A549 (cell line): Measurements from ENCODE around the gene ABHD11. TPM values are rescaled to one million over a fixed set of nuclear protein-coding genes. Genes with fewer than 3 reads are reported as not detected.
A peak's percentile ranks its signal among the peaks of the same experiment; 100 is the strongest.

Experiments used
- ATAC-seq, 2 experiments: fragments of 200-7000 bp in 1 of 2; fragments of >200 bp in 1 of 2; cut with Nextera tagmentation in 1 of 2; cut with Tn5 transposase in 1 of 2; 3 replicates each; pipeline versions ENCODE4 v1.8.0 to v1.9.1; 2018 to 2020; ENCODE audit warnings: mild to moderate bottlenecking in 1 of 2, moderate library complexity in 1 of 2
- CTCF ChIA-PET: fragments of 300-600 bp; sonication (Branson Sonifier 250); formaldehyde crosslinking; extraction: SDS; loops from one replicate; lab custom pipeline; 2021; ENCODE audit warnings: antibody characterized with exemption, inconsistent platforms; lab: Yijun Ruan, JAX
- POLR2A ChIA-PET: fragments of 350-600 bp; formaldehyde crosslinking; extraction: SDS; loops from one replicate; lab custom pipeline; 2021; ENCODE audit warnings: antibody characterized with exemption, inconsistent platforms; lab: Yijun Ruan, JAX
- DNase-seq, 2 experiments: peaks; one replicate each; pipeline versions ENCODE4 v3.0.0 to v3.0.0-alpha.2; 2011 to 2016; ENCODE audit warnings: low read depth in 1 of 2, low spot score in 1 of 2
- FAIRE-seq: peaks from 2 replicates; lab custom pipeline; 2011; peaks lifted over from hg19 to GRCh38; lab: Jason Lieb, UNC
- H3K27ac ChIP-seq, 2 experiments: fragments of >200 bp; sonication (Bioruptor Twin); formaldehyde crosslinking; 3 replicates each; pipeline ENCODE4 v1.5.1; 2016 to 2017
- H3K4me1 ChIP-seq: fragments of >200 bp; sonication (Bioruptor Twin); formaldehyde crosslinking; 3 replicates; pipeline ENCODE4 v1.6.1; 2016
- H3K4me2 ChIP-seq: fragments of >200 bp; sonication (Bioruptor Twin); formaldehyde crosslinking; 3 replicates; pipeline ENCODE4 v1.6.1; 2016
- H3K4me3 ChIP-seq: fragments of >200 bp; sonication (Bioruptor Twin); formaldehyde crosslinking; 3 replicates; pipeline ENCODE4 v1.5.1; 2016
- H3K9me3 ChIP-seq: fragments of >200 bp; sonication (Bioruptor Twin); formaldehyde crosslinking; 3 replicates; pipeline ENCODE4 v1.6.1; 2016
- BHLHE40 ChIP-seq: IDR thresholded peaks from 2 replicates; pipeline ENCODE4 v1.6.1; 2012; ENCODE audit warnings: low read depth, low read length, inconsistent platforms
- CEBPB ChIP-seq, 2 experiments: fragments of >200 bp in 1 of 2; sonication (Bioruptor Twin) in 1 of 2; formaldehyde crosslinking in 1 of 2; IDR thresholded peaks; 2 replicates each; pipeline ENCODE4 v1.6.1; 2012 to 2016
- EHMT2 ChIP-seq: fragments of 200-600 bp; sonication (generic); IDR thresholded peaks from 2 replicates; pipeline ENCODE4 v1.6.1; 2016; ENCODE audit warnings: antibody characterized with exemption, low read depth, mild to moderate bottlenecking, moderate library complexity
- EP300 ChIP-seq, 2 experiments: fragments of >200 bp; sonication (Bioruptor Twin); formaldehyde crosslinking; IDR thresholded peaks; 2 replicates in 1 of 2; 3 replicates in 1 of 2; pipeline ENCODE4 v1.6.1; 2016 to 2017
- FOSL2 ChIP-seq, 2 experiments: fragments of 450-650 bp in 1 of 2; fragments of >200 bp in 1 of 2; sonication (Bioruptor Twin) in 1 of 2; formaldehyde crosslinking; IDR thresholded peaks; 2 replicates each; pipeline versions ENCODE4 v1.5.0 to v1.6.1; 2016 to 2020; ENCODE audit warnings: mild to moderate bottlenecking in 1 of 2, moderate library complexity in 1 of 2
- FOXS1 ChIP-seq: fragments of 250-450 bp; sonication (Bioruptor Pico); IDR thresholded peaks from 2 replicates; pipeline ENCODE4 v1.5.0; 2020; ENCODE audit warnings: mild to moderate bottlenecking, moderate library complexity
- GATA3 ChIP-seq: IDR thresholded peaks from 2 replicates; pipeline ENCODE4 v1.6.1; 2012; ENCODE audit warnings: borderline replicate concordance
- HEYL ChIP-seq: fragments of 250-450 bp; sonication (Bioruptor Pico); IDR thresholded peaks from 2 replicates; pipeline ENCODE4 v1.8.0; 2021; ENCODE audit warnings: mild to moderate bottlenecking, moderate library complexity
- JUN ChIP-seq, 2 experiments: fragments of >200 bp; sonication (Bioruptor Twin); formaldehyde crosslinking; IDR thresholded peaks; 2 replicates in 1 of 2; 3 replicates in 1 of 2; pipeline ENCODE4 v1.6.1; 2016 to 2017
- JUNB ChIP-seq: fragments of >200 bp; sonication (Bioruptor Twin); formaldehyde crosslinking; IDR thresholded peaks from 2 replicates; pipeline ENCODE4 v1.6.1; 2016
- MYC ChIP-seq: IDR thresholded peaks from 2 replicates; pipeline ENCODE4 v1.6.1; 2012; ENCODE audit warnings: mild to moderate bottlenecking, inconsistent platforms, low read length, improper control_type of control experiment, borderline replicate concordance
- NFE2L2 ChIP-seq: fragments of 150-350 bp; conservative IDR thresholded peaks from 2 replicates; pipeline ENCODE4 v1.6.1; 2014; ENCODE audit warnings: low read length
- RAD21 ChIP-seq, 2 experiments: fragments of >200 bp in 1 of 2; sonication (Bioruptor Twin) in 1 of 2; formaldehyde crosslinking in 1 of 2; IDR thresholded peaks in 1 of 2; conservative IDR thresholded peaks in 1 of 2; 2 replicates in 1 of 2; 3 replicates in 1 of 2; pipeline ENCODE4 v1.6.1; 2012 to 2018; ENCODE audit warnings: inconsistent platforms in 1 of 2
- RARB ChIP-seq: fragments of 250-450 bp; sonication (Bioruptor Pico); IDR thresholded peaks from 2 replicates; pipeline ENCODE4 v1.8.0; 2021; ENCODE audit warnings: mild to moderate bottlenecking, moderate library complexity
- SMC3 ChIP-seq: fragments of >200 bp; sonication (Bioruptor Twin); formaldehyde crosslinking; IDR thresholded peaks from 3 replicates; pipeline ENCODE4 v1.6.1; 2018; ENCODE audit warnings: inconsistent platforms
- SREBF2 ChIP-seq: fragments of 450-650 bp; IDR thresholded peaks from 2 replicates; pipeline ENCODE4 v1.6.1; 2014; ENCODE audit warnings: mild to moderate bottlenecking, moderate library complexity
- ZSCAN20 ChIP-seq: fragments of 250-450 bp; sonication (Bioruptor Pico); IDR thresholded peaks from 2 replicates; pipeline ENCODE4 v1.8.0; 2022; ENCODE audit warnings: mild to moderate bottlenecking, moderate library complexity
- WGBS: methylation state at CpG from one replicate; pipeline ENCODE4 v1.1.6; 2017; ENCODE audit errors: missing lambda C conversion rate; 5-methylcytosine and 5-hydroxymethylcytosine counted together
- polyA plus RNA-seq, 4 experiments: library from polyadenylated mRNA; depleted of rRNA in 3 of 4; stranded (reverse); fragments of >200 nt; fragmentation: RNase III in 1 of 4; extraction: RNeasy Plus Mini Kit Qiagen cat#74134 plus additional on column Dnase treatment in 1 of 4; gene quantifications; 2 replicates in 3 of 4; 3 replicates in 1 of 4; pipeline ENCODE4 v1.2.3, GENCODE V29; 2011 to 2017
- TF ChIP-seq, protein P1 (sequence below): fragments of >200 bp; sonication (Bioruptor Twin); formaldehyde crosslinking; IDR thresholded peaks from 3 replicates; pipeline ENCODE4 v1.6.1; 2016
- TF ChIP-seq, protein P2 (sequence below): IDR thresholded peaks from 2 replicates; pipeline ENCODE4 v1.6.1; 2012
- TF ChIP-seq, protein P3 (sequence below): fragments of 200-600 bp; sonication (generic); IDR thresholded peaks from 2 replicates; pipeline ENCODE4 v1.6.1; 2016; ENCODE audit warnings: antibody characterized with exemption, mild to moderate bottlenecking, moderate library complexity
- TF ChIP-seq, protein P4 (sequence below): fragments of >200 bp; sonication (Bioruptor Twin); formaldehyde crosslinking; IDR thresholded peaks from 3 replicates; pipeline ENCODE4 v1.5.1; 2016
- TF ChIP-seq, protein P5 (sequence below): fragments of 250-450 bp; sonication (Bioruptor Pico); IDR thresholded peaks from 2 replicates; pipeline ENCODE4 v1.5.0; 2021; ENCODE audit warnings: mild to moderate bottlenecking, moderate library complexity, borderline replicate concordance
- TF ChIP-seq, protein P6 (sequence below): IDR thresholded peaks from 2 replicates; pipeline ENCODE4 v1.6.1; 2012; ENCODE audit warnings: low read depth, borderline replicate concordance
- TF ChIP-seq, protein P7 (sequence below): fragments of >200 bp; sonication (Bioruptor Twin); formaldehyde crosslinking; IDR thresholded peaks from 2 replicates; pipeline ENCODE4 v1.6.1; 2016
- TF ChIP-seq, protein P8 (sequence below): IDR thresholded peaks from 2 replicates; pipeline ENCODE4 v1.6.1; 2012
- TF ChIP-seq, protein P9 (sequence below): fragments of 150-350 bp; IDR thresholded peaks from 2 replicates; pipeline ENCODE4 v1.6.1; 2014; ENCODE audit warnings: low read depth, mild to moderate bottlenecking, low read length

Gene ABHD11
- polyA plus RNA-seq, 2 of the 4 experiments (the other 2 are of a cell fraction) = 8.1 to 15.1 TPM

DNA sequence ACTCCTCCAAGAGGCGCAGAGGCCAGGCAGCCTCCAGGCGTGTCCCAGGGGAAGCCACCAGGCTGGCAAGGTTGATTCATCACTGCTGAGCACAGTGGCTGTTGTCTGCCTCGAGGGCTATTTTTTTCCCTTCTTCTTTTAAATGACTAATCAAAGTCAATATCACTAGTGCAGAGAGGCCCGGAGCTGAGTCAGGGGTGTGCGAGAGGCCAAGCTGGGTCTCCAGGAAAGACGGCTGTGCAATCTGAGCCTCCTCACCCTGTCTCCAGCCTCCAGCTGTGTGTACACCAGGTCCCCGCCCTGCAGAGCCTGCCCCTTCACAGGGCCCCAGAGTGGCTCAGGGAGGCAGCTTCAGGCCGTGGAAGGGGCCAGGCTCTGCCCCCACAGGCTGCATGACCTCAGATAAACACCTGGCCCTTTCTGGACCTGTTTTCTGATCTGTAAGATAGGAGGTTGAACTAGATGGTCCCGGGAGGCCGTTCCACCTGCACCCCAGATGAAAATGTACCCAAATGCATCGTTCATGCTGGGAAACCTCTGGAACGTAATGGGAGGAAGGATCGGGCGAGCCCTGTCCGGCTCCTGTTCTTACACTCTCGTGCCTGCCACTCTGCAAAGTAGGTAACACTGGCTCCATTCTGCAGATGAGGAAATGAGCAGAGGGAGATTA lies 22.8 kb downstream of the ABHD11 start:
- WGBS = 6% methylated on average over 16 of the region's 16 CpGs
- Histone ChIP-seq H3K4me3 (peak overlapping the region; percentile 100), H3K4me1 (peaks cover 78% of the 10 kb centered on the region), H3K9me3 (no peaks in the 10 kb centered on the region), H3K27ac (peak overlapping the region; percentile 99 to 100), H3K4me2 (peak overlapping the region; percentile 100)
- FAIRE-seq = peak; percentile 78
- peak; percentile 84 to 91 for ATAC-seq
- DNase-seq = peak; percentile 98 to 99
- ChIA-PET CTCF (interaction anchor here (0.6 to 8.4 kb wide), 8 partner anchors 9 to 686 kb away, joined by 3 to 105 read pairs (median 27); no protein-coding TSS in a partner anchor), POLR2A (interaction anchor here (0.6 to 4.9 kb wide), 5 partner anchors 10 to 91 kb away, joined by 3 to 135 read pairs (median 3); partner anchors contain the start of gene MLXIPL)
- TF ChIP-seq SREBF2 (no peak), EHMT2 (no peak), SMC3 (peak; percentile 16; the same call in 1 of the 3 replicates), GATA3 (peak; percentile 95), FOXS1 (CRISPR knock-in tag) (no peak), RARB (peak; percentile 83), JUNB (peak; percentile 99), MYC (peak; percentile 80), EP300 (IDR thresholded peaks at IDR 0.05) (peak; percentile 91 to 92), FOSL2 (IDR thresholded peaks at IDR 0.05) (peak; percentile 99), FOSL2 (CRISPR knock-in tag; IDR thresholded peaks at IDR 0.05) (peak; percentile 100), RAD21 (conservative IDR thresholded peaks at IDR 0.05 in 1 of 2, IDR thresholded peaks at IDR 0.05 in 1 of 2) (peak; percentile 36 to 39; a peak in 4 of 5 replicates), ZSCAN20 (CRISPR knock-in tag) (no peak), CEBPB (IDR thresholded peaks at IDR 0.05) (peak; percentile 41 to 86; a peak in 3 of 4 replicates), HEYL (CRISPR knock-in tag) (no peak), NFE2L2 (peak; percentile 58), BHLHE40 (no peak; the same call in 1 of the 2 replicates), JUN (IDR thresholded peaks at IDR 0.05) (peak; percentile 90 to 97; a peak in 4 of 5 replicates)
- TF ChIP-seq, protein P1, sequence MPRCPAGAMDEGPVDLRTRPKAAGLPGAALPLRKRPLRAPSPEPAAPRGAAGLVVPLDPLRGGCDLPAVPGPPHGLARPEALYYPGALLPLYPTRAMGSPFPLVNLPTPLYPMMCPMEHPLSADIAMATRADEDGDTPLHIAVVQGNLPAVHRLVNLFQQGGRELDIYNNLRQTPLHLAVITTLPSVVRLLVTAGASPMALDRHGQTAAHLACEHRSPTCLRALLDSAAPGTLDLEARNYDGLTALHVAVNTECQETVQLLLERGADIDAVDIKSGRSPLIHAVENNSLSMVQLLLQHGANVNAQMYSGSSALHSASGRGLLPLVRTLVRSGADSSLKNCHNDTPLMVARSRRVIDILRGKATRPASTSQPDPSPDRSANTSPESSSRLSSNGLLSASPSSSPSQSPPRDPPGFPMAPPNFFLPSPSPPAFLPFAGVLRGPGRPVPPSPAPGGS = peak; percentile 90
- TF ChIP-seq, protein P2, sequence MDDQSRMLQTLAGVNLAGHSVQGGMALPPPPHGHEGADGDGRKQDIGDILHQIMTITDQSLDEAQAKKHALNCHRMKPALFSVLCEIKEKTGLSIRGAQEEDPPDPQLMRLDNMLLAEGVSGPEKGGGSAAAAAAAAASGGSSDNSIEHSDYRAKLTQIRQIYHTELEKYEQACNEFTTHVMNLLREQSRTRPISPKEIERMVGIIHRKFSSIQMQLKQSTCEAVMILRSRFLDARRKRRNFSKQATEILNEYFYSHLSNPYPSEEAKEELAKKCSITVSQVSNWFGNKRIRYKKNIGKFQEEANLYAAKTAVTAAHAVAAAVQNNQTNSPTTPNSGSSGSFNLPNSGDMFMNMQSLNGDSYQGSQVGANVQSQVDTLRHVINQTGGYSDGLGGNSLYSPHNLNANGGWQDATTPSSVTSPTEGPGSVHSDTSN = peak; percentile 92
- TF ChIP-seq, protein P3, sequence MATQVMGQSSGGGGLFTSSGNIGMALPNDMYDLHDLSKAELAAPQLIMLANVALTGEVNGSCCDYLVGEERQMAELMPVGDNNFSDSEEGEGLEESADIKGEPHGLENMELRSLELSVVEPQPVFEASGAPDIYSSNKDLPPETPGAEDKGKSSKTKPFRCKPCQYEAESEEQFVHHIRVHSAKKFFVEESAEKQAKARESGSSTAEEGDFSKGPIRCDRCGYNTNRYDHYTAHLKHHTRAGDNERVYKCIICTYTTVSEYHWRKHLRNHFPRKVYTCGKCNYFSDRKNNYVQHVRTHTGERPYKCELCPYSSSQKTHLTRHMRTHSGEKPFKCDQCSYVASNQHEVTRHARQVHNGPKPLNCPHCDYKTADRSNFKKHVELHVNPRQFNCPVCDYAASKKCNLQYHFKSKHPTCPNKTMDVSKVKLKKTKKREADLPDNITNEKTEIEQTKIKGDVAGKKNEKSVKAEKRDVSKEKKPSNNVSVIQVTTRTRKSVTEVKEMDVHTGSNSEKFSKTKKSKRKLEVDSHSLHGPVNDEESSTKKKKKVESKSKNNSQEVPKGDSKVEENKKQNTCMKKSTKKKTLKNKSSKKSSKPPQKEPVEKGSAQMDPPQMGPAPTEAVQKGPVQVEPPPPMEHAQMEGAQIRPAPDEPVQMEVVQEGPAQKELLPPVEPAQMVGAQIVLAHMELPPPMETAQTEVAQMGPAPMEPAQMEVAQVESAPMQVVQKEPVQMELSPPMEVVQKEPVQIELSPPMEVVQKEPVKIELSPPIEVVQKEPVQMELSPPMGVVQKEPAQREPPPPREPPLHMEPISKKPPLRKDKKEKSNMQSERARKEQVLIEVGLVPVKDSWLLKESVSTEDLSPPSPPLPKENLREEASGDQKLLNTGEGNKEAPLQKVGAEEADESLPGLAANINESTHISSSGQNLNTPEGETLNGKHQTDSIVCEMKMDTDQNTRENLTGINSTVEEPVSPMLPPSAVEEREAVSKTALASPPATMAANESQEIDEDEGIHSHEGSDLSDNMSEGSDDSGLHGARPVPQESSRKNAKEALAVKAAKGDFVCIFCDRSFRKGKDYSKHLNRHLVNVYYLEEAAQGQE = no peak
- TF ChIP-seq, protein P4, sequence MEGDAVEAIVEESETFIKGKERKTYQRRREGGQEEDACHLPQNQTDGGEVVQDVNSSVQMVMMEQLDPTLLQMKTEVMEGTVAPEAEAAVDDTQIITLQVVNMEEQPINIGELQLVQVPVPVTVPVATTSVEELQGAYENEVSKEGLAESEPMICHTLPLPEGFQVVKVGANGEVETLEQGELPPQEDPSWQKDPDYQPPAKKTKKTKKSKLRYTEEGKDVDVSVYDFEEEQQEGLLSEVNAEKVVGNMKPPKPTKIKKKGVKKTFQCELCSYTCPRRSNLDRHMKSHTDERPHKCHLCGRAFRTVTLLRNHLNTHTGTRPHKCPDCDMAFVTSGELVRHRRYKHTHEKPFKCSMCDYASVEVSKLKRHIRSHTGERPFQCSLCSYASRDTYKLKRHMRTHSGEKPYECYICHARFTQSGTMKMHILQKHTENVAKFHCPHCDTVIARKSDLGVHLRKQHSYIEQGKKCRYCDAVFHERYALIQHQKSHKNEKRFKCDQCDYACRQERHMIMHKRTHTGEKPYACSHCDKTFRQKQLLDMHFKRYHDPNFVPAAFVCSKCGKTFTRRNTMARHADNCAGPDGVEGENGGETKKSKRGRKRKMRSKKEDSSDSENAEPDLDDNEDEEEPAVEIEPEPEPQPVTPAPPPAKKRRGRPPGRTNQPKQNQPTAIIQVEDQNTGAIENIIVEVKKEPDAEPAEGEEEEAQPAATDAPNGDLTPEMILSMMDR = no peak
- TF ChIP-seq, protein P5, sequence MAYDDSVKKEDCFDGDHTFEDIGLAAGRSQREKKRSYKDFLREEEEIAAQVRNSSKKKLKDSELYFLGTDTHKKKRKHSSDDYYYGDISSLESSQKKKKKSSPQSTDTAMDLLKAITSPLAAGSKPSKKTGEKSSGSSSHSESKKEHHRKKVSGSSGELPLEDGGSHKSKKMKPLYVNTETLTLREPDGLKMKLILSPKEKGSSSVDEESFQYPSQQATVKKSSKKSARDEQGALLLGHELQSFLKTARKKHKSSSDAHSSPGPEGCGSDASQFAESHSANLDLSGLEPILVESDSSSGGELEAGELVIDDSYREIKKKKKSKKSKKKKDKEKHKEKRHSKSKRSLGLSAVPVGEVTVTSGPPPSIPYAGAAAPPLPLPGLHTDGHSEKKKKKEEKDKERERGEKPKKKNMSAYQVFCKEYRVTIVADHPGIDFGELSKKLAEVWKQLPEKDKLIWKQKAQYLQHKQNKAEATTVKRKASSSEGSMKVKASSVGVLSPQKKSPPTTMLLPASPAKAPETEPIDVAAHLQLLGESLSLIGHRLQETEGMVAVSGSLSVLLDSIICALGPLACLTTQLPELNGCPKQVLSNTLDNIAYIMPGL (CRISPR knock-in tag) = no peak
- TF ChIP-seq, protein P6, sequence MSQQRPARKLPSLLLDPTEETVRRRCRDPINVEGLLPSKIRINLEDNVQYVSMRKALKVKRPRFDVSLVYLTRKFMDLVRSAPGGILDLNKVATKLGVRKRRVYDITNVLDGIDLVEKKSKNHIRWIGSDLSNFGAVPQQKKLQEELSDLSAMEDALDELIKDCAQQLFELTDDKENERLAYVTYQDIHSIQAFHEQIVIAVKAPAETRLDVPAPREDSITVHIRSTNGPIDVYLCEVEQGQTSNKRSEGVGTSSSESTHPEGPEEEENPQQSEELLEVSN = no peak; the same call in 1 of the 2 replicates
- TF ChIP-seq, protein P7, sequence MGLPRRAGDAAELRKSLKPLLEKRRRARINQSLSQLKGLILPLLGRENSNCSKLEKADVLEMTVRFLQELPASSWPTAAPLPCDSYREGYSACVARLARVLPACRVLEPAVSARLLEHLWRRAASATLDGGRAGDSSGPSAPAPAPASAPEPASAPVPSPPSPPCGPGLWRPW = peak; percentile 36; the same call in 1 of the 2 replicates
- TF ChIP-seq, protein P8, sequence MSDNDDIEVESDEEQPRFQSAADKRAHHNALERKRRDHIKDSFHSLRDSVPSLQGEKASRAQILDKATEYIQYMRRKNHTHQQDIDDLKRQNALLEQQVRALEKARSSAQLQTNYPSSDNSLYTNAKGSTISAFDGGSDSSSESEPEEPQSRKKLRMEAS = peak; percentile 95
- TF ChIP-seq, protein P9, sequence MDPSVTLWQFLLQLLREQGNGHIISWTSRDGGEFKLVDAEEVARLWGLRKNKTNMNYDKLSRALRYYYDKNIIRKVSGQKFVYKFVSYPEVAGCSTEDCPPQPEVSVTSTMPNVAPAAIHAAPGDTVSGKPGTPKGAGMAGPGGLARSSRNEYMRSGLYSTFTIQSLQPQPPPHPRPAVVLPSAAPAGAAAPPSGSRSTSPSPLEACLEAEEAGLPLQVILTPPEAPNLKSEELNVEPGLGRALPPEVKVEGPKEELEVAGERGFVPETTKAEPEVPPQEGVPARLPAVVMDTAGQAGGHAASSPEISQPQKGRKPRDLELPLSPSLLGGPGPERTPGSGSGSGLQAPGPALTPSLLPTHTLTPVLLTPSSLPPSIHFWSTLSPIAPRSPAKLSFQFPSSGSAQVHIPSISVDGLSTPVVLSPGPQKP = no peak
